Loucy (cell line): ENCODE measurements around the gene ATP1A4.

ENCODE experiments used
- H2AFZ ChIP-seq: fragments of 200-600 bp; sonication (generic); 2 replicates; pipeline ENCODE4 v1.6.0; 2016; ENCODE audit warnings: antibody characterized with exemption, mild to moderate bottlenecking, low read length, moderate library complexity
- H3F3A ChIP-seq: fragments of 200-600 bp; 2 replicates; pipeline ENCODE4 v1.6.0; 2016; ENCODE audit warnings: antibody characterized with exemption, low read depth, mild to moderate bottlenecking
- H3K27me3 ChIP-seq: fragments of 200-600 bp; sonication (generic); 2 replicates; pipeline ENCODE4 v1.6.1; 2014; ENCODE audit warnings: low read length, mild to moderate bottlenecking; ENCODE audit not compliant: insufficient read depth, poor library complexity, severe bottlenecking
- H3K36me3 ChIP-seq: fragments of 200-600 bp; sonication (generic); 2 replicates; pipeline ENCODE4 v1.6.1; 2016; ENCODE audit warnings: low read length; ENCODE audit not compliant: insufficient read depth
- H3K4me1 ChIP-seq: fragments of 200-600 bp; sonication (generic); 2 replicates; pipeline ENCODE4 v1.5.1; 2014; ENCODE audit warnings: low read length, mild to moderate bottlenecking; ENCODE audit not compliant: insufficient read depth, poor library complexity, severe bottlenecking
- H3K4me2 ChIP-seq: fragments of 200-600 bp; sonication (generic); 2 replicates; pipeline ENCODE4 v1.6.0; 2014; ENCODE audit warnings: antibody characterized with exemption, low read length, low read depth, mild to moderate bottlenecking; ENCODE audit not compliant: poor library complexity, severe bottlenecking
- H3K4me3 ChIP-seq: fragments of 200-600 bp; sonication (generic); 2 replicates; pipeline ENCODE4 v1.5.1; 2014; ENCODE audit warnings: low read length, mild to moderate bottlenecking, mixed read lengths; ENCODE audit not compliant: poor library complexity, severe bottlenecking
- H3K79me2 ChIP-seq: fragments of 200-600 bp; sonication (generic); 2 replicates; pipeline ENCODE4 v1.6.1; 2014; ENCODE audit warnings: low read length; ENCODE audit not compliant: insufficient read depth
- H3K9ac ChIP-seq: fragments of 200-600 bp; sonication (generic); 2 replicates; pipeline ENCODE4 v1.6.0; 2014; ENCODE audit warnings: mild to moderate bottlenecking, low read depth, low read length, moderate library complexity; ENCODE audit not compliant: poor library complexity, severe bottlenecking
- H3K9me2 ChIP-seq: fragments of 200-600 bp; sonication (generic); replicated peaks from 2 replicates; pipeline ENCODE4 v1.6.1; 2016; ENCODE audit warnings: low read depth, low read length, mixed read lengths
- H3K9me3 ChIP-seq: fragments of 200-600 bp; sonication (generic); 2 replicates; pipeline ENCODE4 v1.6.1; 2014; ENCODE audit warnings: mild to moderate bottlenecking, antibody characterized with exemption, low read length, low read depth; ENCODE audit not compliant: insufficient read depth
- H4K20me1 ChIP-seq: fragments of 200-600 bp; sonication (generic); 2 replicates; pipeline ENCODE4 v1.6.0; 2014; ENCODE audit warnings: antibody characterized with exemption, low read length, mild to moderate bottlenecking; ENCODE audit not compliant: insufficient read depth, poor library complexity, severe bottlenecking
- CTCF ChIP-seq: fragments of 200-600 bp; sonication (generic); conservative IDR thresholded peaks from 2 replicates; pipeline ENCODE4 v1.5.1; 2014; ENCODE audit warnings: mild to moderate bottlenecking, antibody characterized with exemption, low read length
- EZH2phosphoT487 ChIP-seq: fragments of 200-600 bp; IDR thresholded peaks from 2 replicates; pipeline ENCODE4 v1.6.1; 2018; ENCODE audit warnings: antibody characterized with exemption, mild to moderate bottlenecking, moderate library complexity, borderline replicate concordance

The ATP1A4 gene

DNA sequence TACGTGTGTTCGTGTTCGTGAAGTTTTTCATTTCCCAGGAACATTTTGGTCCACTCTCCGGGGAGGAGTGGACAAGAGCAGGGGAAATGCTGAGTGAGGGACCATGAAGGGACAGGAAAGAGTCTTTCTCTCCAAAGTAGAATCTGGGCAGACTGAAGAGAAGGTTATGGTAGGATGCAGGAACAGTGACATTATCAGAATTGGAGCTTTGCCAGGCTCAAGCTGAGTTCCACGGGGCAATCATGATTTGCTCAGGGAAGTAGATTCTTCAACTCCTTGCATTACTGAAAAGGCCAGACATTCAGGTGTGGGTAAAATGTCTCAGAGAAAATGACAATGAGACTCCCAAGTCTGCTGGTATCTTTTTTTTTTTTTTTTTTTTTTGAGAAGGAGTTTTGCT lies 16.6 kb downstream of the ATP1A4 start:
- Histone ChIP-seq H2AFZ (no peak overlapping the region), H3K36me3 (no peaks in the 10 kb centered on the region), H3K4me3 (no peak overlapping the region), H3K4me1 (peaks cover 24% of the 10 kb centered on the region), H3K9ac (no peak overlapping the region), H3K79me2 (no peaks in the 10 kb centered on the region), H3K9me2 (no peaks in the 10 kb centered on the region), H3K4me2 (no peak overlapping the region), H3K9me3 (no peaks in the 10 kb centered on the region), H3K27me3 (no peaks in the 10 kb centered on the region), H4K20me1 (no peaks in the 10 kb centered on the region), H3F3A (0 out of 2 replicates have a peak, but pooled peaks cover 6% of the 10 kb centered on the region)
- no peak for TF ChIP-seq EZH2phosphoT487

- Histone ChIP-seq H2AFZ (peak overlapping the region; percentile 84), H3K4me2 (peak overlapping the region; percentile 70)
These were observed 17.4 kb downstream of the ATP1A4 start for GRCh38 chr1:160168609-160169369.

DNA sequence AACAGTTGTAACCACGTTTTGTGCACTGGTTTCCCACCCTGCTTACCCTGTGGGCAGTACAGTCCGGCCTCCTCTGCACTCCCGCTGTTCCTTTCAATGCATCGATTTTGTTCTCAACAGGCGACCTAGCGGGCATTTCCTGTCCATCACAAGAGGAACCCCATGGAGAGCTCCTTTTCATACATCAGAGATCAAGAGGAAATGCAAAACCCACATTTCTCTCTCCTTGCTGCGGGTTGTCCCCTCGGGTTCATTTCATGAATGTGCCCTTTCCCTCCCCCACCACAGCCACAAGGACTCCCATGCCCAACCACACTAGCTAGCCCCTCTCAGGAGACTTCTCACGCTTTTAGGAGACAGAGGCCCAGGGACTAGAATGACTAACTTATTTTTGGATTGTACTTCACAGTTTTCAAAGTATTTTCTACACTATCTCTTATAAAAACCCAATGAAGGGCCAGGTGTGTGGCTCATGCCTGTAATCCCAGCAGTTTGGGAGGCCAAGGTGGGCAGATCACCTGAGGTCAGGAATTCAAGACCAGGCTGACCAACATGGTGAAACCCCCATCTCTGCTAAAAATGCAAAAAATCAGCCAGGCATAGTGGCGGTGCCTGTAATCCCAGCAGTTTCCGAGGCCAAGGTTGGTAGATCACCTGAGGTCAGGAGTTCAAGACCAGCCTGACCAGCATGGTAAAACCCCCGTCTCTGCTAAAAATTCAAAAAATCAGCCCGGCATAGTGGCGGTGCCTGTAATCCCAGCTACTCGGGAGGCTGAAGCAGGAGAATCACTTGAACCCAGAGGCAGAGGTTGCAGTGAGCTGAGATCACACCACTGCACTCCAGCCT lies 18.4 kb downstream of the ATP1A4 start:
- H4K20me1 ChIP-seq = no peaks in the 10 kb centered on the region
- TF ChIP-seq EZH2phosphoT487 (no peak), CTCF (no peak)
- no peaks in the 10 kb centered on the region for H3K9me3 ChIP-seq
- peak overlapping the region; percentile 33 for H3K9ac ChIP-seq
- H3K9me2 ChIP-seq = no peaks in the 10 kb centered on the region
- H3F3A ChIP-seq = 0 out of 2 replicates have a peak, but pooled peaks cover 6% of the 10 kb centered on the region
- no peaks in the 10 kb centered on the region for H3K79me2 ChIP-seq
- no peaks in the 10 kb centered on the region for H3K27me3 ChIP-seq
- peak overlapping the region; percentile 84 for H2AFZ ChIP-seq
- H3K4me3 ChIP-seq = peak overlapping the region; percentile 60
- H3K36me3 ChIP-seq = no peaks in the 10 kb centered on the region
- peaks cover 24% of the 10 kb centered on the region for H3K4me1 ChIP-seq
- H3K4me2 ChIP-seq = peak overlapping the region; percentile 70

More at GRCh38 chr1:160168609-160169369, 17.4 kb downstream of the ATP1A4 start:
- H3F3A ChIP-seq = 0 out of 2 replicates have a peak, but pooled peaks cover 6% of the 10 kb centered on the region
- H3K9me3 ChIP-seq = no peaks in the 10 kb centered on the region
- H4K20me1 ChIP-seq = no peaks in the 10 kb centered on the region
- no peak for TF ChIP-seq CTCF
- TF ChIP-seq EZH2phosphoT487 = no peak
- no peaks in the 10 kb centered on the region for H3K36me3 ChIP-seq
- no peaks in the 10 kb centered on the region for H3K27me3 ChIP-seq
- H3K4me1 ChIP-seq = peaks cover 24% of the 10 kb centered on the region
- no peaks in the 10 kb centered on the region for H3K79me2 ChIP-seq
- no peaks in the 10 kb centered on the region for H3K9me2 ChIP-seq
- peak overlapping the region; percentile 60 for H3K4me3 ChIP-seq
- H3K9ac ChIP-seq = peak overlapping the region; percentile 33
